GM23248 (cell line): Measurements from ENCODE around the gene LCMT2.

Experiments
- EZH2 ChIP-seq: fragments of 200-600 bp; sonication (generic); IDR thresholded peaks from 2 replicates; pipeline ENCODE4 v1.6.1; 2018; ENCODE audit warnings: antibody characterized with exemption, mild to moderate bottlenecking; ENCODE audit not compliant: insufficient read depth, poor library complexity, severe bottlenecking
- EZH2phosphoT487 ChIP-seq: fragments of 200-600 bp; sonication (generic); IDR thresholded peaks from 2 replicates; pipeline ENCODE4 v1.6.1; 2018; ENCODE audit warnings: antibody characterized with exemption, moderate library complexity, mild to moderate bottlenecking, low read depth; ENCODE audit not compliant: insufficient read depth

DNA sequence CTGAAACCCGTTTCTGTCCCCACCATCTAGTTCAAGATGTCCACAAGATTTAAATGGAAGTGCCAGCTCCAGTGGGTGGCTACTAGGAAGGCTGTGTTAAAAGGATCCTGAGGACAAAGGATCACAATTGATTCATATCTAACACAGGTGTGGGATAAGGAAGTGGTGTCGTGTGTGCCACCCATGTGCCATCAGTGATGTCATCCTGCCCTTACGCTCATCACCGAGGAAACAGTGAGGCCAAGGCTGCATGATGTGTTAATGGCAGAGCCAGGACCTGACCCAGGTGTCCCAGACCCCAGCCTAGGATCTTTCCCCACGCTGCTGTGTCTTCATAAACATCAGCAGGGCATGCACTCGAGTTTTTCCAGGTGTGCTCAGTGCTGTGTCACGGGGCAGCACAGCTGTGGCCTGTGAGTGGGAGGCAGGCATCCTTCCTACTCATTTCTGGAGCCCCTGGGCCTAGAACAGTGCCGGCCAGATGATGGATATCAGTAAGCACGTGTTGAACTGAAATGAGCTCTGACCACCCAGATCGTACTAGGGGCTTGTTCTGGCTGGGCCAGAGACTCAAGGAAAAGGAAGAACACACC, 53.0 kb downstream of the LCMT2 start:
- TF ChIP-seq EZH2: no peak
- TF ChIP-seq EZH2phosphoT487: no peak
